D341Med (cell line): ENCODE results near the gene PCIF1.
"Not testable (repeated sequence)": the region's sequence is repeated elsewhere in the genome, so short reads cannot be mapped to it uniquely, and the experiment has no call there.

Experiments used
- DNase-seq: peaks from one replicate; pipeline ENCODE4 v3.0.0; 2012; ENCODE audit warnings: low spot score

The PCIF1 gene

GRCh38 chr20:45994761-45995493 is 60.4 kb downstream of the PCIF1 start:
- no peak for DNase-seq

- not testable (repeated sequence) for DNase-seq
Measured at GRCh38 chr20:45995495-45996097, 61.1 kb downstream of the PCIF1 start.

- no peak for DNase-seq
Measured at GRCh38 chr20:45997187-45997586, 62.7 kb downstream of the PCIF1 start.
